Right atrium auricular region (tissue), 2 donors: Measurements from ENCODE around the gene C1QTNF5. TPM values are rescaled to one million over a fixed set of nuclear protein-coding genes. Genes with fewer than 3 reads are reported as not detected.
A peak's percentile ranks its signal among the peaks of the same experiment; 100 is the strongest.

Source experiments
- DNase-seq: peaks from one replicate; pipeline ENCODE4 v3.0.0-alpha.2; 2019; ENCODE audit warnings: low spot score
- H3K27ac ChIP-seq, 2 donors: fragments of 200-600 bp; sonication (generic); 1 replicate in 1 of 2; 2 replicates in 1 of 2; pipeline ENCODE4 v1.5.1; 2016 to 2019
- H3K27me3 ChIP-seq, 2 donors: fragments of 200-600 bp; sonication (generic); one replicate each; pipeline versions ENCODE4 v1.5.1 to v1.6.0; 2017 to 2019
- H3K36me3 ChIP-seq: fragments of 200-600 bp; sonication (generic); one replicate; pipeline ENCODE4 v1.5.1; 2016
- H3K4me1 ChIP-seq, 2 donors: fragments of 200-600 bp; sonication (generic); one replicate each; pipeline versions ENCODE4 v1.5.1 to v1.6.0; 2017 to 2019
- H3K4me3 ChIP-seq, 2 donors: fragments of 200-600 bp; sonication (generic); 1 replicate in 1 of 2; 2 replicates in 1 of 2; pipeline ENCODE4 v1.5.1; 2017 to 2019; ENCODE audit warnings: mild to moderate bottlenecking in 1 of 2, moderate library complexity in 1 of 2
- H3K9me3 ChIP-seq, 2 donors: fragments of 200-600 bp; sonication (generic); one replicate each; pipeline ENCODE4 v1.5.1; 2019
- total RNA-seq, 2 donors: library from RNA; depleted of rRNA; stranded (reverse); fragments of >200 nt; gene quantifications; one replicate each; pipeline ENCODE4 v1.1.0, GENCODE V29; 2016
- TF ChIP-seq, protein P1 (sequence below), 2 donors: fragments of 200-600 bp; sonication (generic); IDR thresholded peaks; one replicate each; pipeline ENCODE4 v1.5.1; 2019; ENCODE audit warnings: antibody characterized with exemption in 2 of 2

The C1QTNF5 gene
- total RNA-seq, 2 donors from 2014 or later: 41.4 to 47.4 TPM

DNA sequence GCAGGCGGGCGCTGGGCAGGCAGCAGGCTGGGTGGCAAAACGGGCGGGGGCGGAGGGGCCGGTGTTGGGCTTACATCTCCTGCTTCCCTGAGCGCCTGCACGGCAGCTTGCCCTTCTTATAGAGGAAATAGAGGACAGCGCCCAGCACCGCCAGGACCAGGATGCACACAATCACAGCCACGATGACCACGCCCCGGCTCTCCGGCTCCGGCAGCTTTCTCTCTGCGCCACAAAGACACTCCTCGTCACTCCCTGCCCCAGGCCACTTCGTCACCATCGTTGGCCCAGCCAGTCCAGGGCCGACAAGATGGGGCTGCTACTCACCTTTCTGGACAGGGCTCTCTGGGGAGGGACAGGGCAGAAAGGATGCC, 30.0 kb downstream of the C1QTNF5 start:
- peak overlapping the region in 1 of 2 donors; percentile 31 for H3K27ac ChIP-seq

GRCh38 chr11:119309953-119310681, 30.6 kb downstream of the C1QTNF5 start:
- TF ChIP-seq, protein P1, sequence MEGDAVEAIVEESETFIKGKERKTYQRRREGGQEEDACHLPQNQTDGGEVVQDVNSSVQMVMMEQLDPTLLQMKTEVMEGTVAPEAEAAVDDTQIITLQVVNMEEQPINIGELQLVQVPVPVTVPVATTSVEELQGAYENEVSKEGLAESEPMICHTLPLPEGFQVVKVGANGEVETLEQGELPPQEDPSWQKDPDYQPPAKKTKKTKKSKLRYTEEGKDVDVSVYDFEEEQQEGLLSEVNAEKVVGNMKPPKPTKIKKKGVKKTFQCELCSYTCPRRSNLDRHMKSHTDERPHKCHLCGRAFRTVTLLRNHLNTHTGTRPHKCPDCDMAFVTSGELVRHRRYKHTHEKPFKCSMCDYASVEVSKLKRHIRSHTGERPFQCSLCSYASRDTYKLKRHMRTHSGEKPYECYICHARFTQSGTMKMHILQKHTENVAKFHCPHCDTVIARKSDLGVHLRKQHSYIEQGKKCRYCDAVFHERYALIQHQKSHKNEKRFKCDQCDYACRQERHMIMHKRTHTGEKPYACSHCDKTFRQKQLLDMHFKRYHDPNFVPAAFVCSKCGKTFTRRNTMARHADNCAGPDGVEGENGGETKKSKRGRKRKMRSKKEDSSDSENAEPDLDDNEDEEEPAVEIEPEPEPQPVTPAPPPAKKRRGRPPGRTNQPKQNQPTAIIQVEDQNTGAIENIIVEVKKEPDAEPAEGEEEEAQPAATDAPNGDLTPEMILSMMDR (IDR thresholded peaks at IDR 0.05): no peak
- peaks cover 78% of the 10 kb centered on the region for H3K36me3 ChIP-seq
- peak overlapping the region in 1 of 2 donors; percentile 31 for H3K27ac ChIP-seq
- H3K27me3 ChIP-seq: no peaks in the 10 kb centered on the region
- peaks cover 0 to 2% of the 10 kb centered on the region in 2 donors for H3K4me1 ChIP-seq
- no peak overlapping the region for H3K4me3 ChIP-seq
- DNase-seq: no peak
- H3K9me3 ChIP-seq: no peaks in the 10 kb centered on the region

More for the DNA sequence above, 30.0 kb downstream of the C1QTNF5 start:
- no peak for DNase-seq
- peaks cover 78% of the 10 kb centered on the region for H3K36me3 ChIP-seq
- H3K4me3 ChIP-seq: no peak overlapping the region
- no peaks in the 10 kb centered on the region for H3K27me3 ChIP-seq
- H3K4me1 ChIP-seq: peaks cover 0 to 7% of the 10 kb centered on the region in 2 donors
- TF ChIP-seq, protein P1 (IDR thresholded peaks at IDR 0.05): no peak
- no peaks in the 10 kb centered on the region for H3K9me3 ChIP-seq

DNA sequence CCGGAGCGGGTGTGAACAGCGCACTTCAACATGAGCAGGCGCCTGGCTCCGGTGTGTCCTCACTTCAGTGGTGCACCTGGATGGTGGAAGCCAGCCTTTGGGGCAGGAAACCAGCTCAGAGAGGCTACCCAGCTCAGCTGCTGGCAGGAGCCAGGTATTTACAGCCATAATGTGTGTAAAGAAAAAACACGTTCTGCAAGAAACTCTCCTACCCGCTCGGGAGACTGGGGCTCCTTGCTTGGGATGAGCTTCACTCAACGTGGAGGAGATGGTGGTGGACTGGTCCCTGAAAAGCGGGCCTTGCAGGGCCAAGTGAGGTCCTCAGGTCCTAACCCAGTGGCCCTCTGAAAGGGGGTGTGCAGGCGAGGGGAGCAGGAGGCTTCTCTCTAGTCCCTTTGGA, 31.3 kb downstream of the C1QTNF5 start:
- H3K36me3 ChIP-seq: peaks cover 72% of the 10 kb centered on the region
- peak overlapping the region in 1 of 2 donors; percentile 16 for H3K27ac ChIP-seq
- TF ChIP-seq, protein P1 (IDR thresholded peaks at IDR 0.05): no peak
- no peaks in the 10 kb centered on the region for H3K27me3 ChIP-seq
- DNase-seq: no peak
- no peaks in the 10 kb centered on the region for H3K4me1 ChIP-seq
- no peaks in the 10 kb centered on the region for H3K9me3 ChIP-seq
- no peak overlapping the region for H3K4me3 ChIP-seq

- no peaks in the 10 kb centered on the region for H3K4me1 ChIP-seq
Measured at GRCh38 chr11:119307974-119308373, 32.7 kb downstream of the C1QTNF5 start.

DNA sequence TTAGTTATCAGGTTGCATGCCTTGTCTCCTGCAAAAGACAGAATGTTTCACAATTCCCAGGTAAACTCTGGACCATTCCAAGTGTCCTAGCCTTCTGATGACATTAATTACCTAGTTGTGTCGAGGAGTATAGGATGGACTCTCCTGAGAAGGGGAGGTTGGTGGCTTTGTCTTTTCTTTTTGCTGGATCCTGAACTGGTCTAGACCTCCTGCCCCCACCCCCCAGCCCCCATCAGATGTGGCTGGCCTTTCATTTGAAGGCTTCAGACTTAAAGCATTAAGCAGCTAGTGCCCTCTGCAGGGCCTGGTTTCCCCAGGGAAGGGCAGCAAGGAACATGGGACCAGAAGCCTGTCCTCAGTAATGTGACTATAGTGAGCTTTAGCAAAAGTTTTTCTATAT, 33.5 kb downstream of the C1QTNF5 start:
- peaks cover 57% of the 10 kb centered on the region for H3K36me3 ChIP-seq
- no peaks in the 10 kb centered on the region for H3K4me1 ChIP-seq

More at GRCh38 chr11:119307974-119308373, 32.7 kb downstream of the C1QTNF5 start:
- no peak overlapping the region for H3K4me3 ChIP-seq
- no peaks in the 10 kb centered on the region for H3K9me3 ChIP-seq
- H3K27ac ChIP-seq: peak overlapping the region; percentile 16 to 27
- H3K36me3 ChIP-seq: peaks cover 64% of the 10 kb centered on the region
- TF ChIP-seq, protein P1 (IDR thresholded peaks at IDR 0.05): no peak
- H3K27me3 ChIP-seq: no peaks in the 10 kb centered on the region
- no peak for DNase-seq

More for the DNA sequence above, 33.5 kb downstream of the C1QTNF5 start:
- H3K27ac ChIP-seq: peak overlapping the region; percentile 32 to 46
- no peaks in the 10 kb centered on the region for H3K27me3 ChIP-seq
- TF ChIP-seq, protein P1 (IDR thresholded peaks at IDR 0.05): peak in 1 of 2 donors; percentile 31
- DNase-seq: no peak
- H3K4me3 ChIP-seq: no peak overlapping the region
- H3K9me3 ChIP-seq: no peaks in the 10 kb centered on the region
